K562 (cell line): ENCODE measurements around the gene TRMT1L. TPM values are rescaled to one million over a fixed set of nuclear protein-coding genes. Genes with fewer than 3 reads are reported as not detected.

ENCODE experiments used
- ATAC-seq: fragments of 200-7000 bp; cut with Tn5 transposase; 3 replicates; pipeline ENCODE4 v1.9.1; 2020; ENCODE audit warnings: moderate library complexity
- BruUV-seq: library from RNA; stranded (reverse); fragments of 400-500 nt; replicated peaks from 2 replicates; lab custom pipeline; 2021; lab: Mats Ljungman, UMichigan
- CTCF ChIA-PET: fragments of 300-600 bp; formaldehyde crosslinking; extraction: SDS; loops from one replicate; lab custom pipeline; 2021; ENCODE audit warnings: low intra/inter-chr PET ratio; lab: Yijun Ruan, JAX
- POLR2A ChIA-PET: fragments of 300-600, 350-650 bp; sonication (Branson Sonifier 250); formaldehyde crosslinking; extraction: SDS; loops from one replicate; lab custom pipeline; 2021; ENCODE audit warnings: antibody characterized with exemption, inconsistent platforms; lab: Yijun Ruan, JAX
- DNase-seq, 4 experiments: peaks; one replicate each; pipeline versions ENCODE4 v3.0.0 to v3.0.0-alpha.2; 2011 to 2018; ENCODE audit warnings: low spot score in 3 of 4, mixed read lengths in 3 of 4; ENCODE audit errors: extremely low read depth in 1 of 4
- FAIRE-seq: peaks from 2 replicates; lab custom pipeline; 2011; peaks lifted over from hg19 to GRCh38; lab: Jason Lieb, UNC
- H2AFZ ChIP-seq: 2 replicates; pipeline ENCODE4 v1.6.0; 2011; ENCODE audit warnings: low read depth, low read length, control low read depth, inconsistent platforms
- H3K27ac ChIP-seq: fragments of 200-600 bp; 3 replicates; pipeline ENCODE4 v1.8.0; 2011; ENCODE audit warnings: low read depth, mild to moderate bottlenecking, control low read depth, inconsistent platforms, low read length, moderate library complexity, mixed read lengths; ENCODE audit errors: extremely low read depth
- H3K27me3 ChIP-seq, 2 experiments: fragments of 300-600 bp in 1 of 2; 2 replicates in 1 of 2; 3 replicates in 1 of 2; pipeline versions ENCODE4 v1.6.0 to v1.8.0; 2011; ENCODE audit warnings: inconsistent platforms in 2 of 2, low read length in 2 of 2, mild to moderate bottlenecking in 1 of 2, mixed read lengths in 1 of 2, moderate library complexity in 1 of 2; ENCODE audit not compliant: control insufficient read depth in 2 of 2, insufficient read depth in 2 of 2
- H3K36me3 ChIP-seq: fragments of 300-600 bp; 3 replicates; pipeline ENCODE4 v1.8.0; 2011; ENCODE audit warnings: mild to moderate bottlenecking, low read length, inconsistent platforms; ENCODE audit not compliant: control insufficient read depth, insufficient read depth
- H3K4me1 ChIP-seq, 2 experiments: fragments of 200-600 bp in 1 of 2; replicated peaks in 1 of 2; 2 replicates in 1 of 2; 3 replicates in 1 of 2; pipeline versions ENCODE4 v1.5.1 to v1.8.0; 2011; ENCODE audit warnings: inconsistent platforms in 2 of 2, low read length in 2 of 2, mild to moderate bottlenecking in 1 of 2, mixed read lengths in 1 of 2, moderate library complexity in 1 of 2; ENCODE audit not compliant: control insufficient read depth in 2 of 2, insufficient read depth in 2 of 2
- H3K4me2 ChIP-seq: 2 replicates; pipeline ENCODE4 v1.6.1; 2011; ENCODE audit warnings: low read length, control low read depth, inconsistent platforms, mixed read lengths; ENCODE audit not compliant: insufficient read depth
- H3K4me3 ChIP-seq: fragments of 200-600 bp; sonication (generic), shearing (Covaris generic); 2 replicates; pipeline ENCODE4 v1.5.1; 2016; ENCODE audit warnings: control low read depth, inconsistent platforms
- H3K79me2 ChIP-seq: fragments of 200-600 bp; 3 replicates; pipeline ENCODE4 v1.8.0; 2011; ENCODE audit warnings: low read length, inconsistent platforms; ENCODE audit not compliant: control insufficient read depth, insufficient read depth
- H3K9ac ChIP-seq, 2 experiments: 2 replicates each; pipeline versions ENCODE4 v1.6.0 to v1.6.1; 2011; ENCODE audit warnings: low read depth in 2 of 2, low read length in 2 of 2, control low read depth in 1 of 2, inconsistent platforms in 1 of 2, mild to moderate bottlenecking in 1 of 2, mixed read lengths in 1 of 2; ENCODE audit not compliant: insufficient read depth in 1 of 2
- H3K9me1 ChIP-seq: one replicate; pipeline ENCODE4 v1.6.0; 2011; ENCODE audit warnings: inconsistent platforms, mild to moderate bottlenecking, low read length, moderate library complexity; ENCODE audit not compliant: control insufficient read depth, insufficient read depth
- H3K9me3 ChIP-seq: replicated peaks from 2 replicates; pipeline ENCODE4 v1.5.1; 2011; ENCODE audit warnings: low read depth, low read length, inconsistent platforms; ENCODE audit not compliant: control insufficient read depth, insufficient read depth
- H4K20me1 ChIP-seq: replicated peaks from 2 replicates; pipeline ENCODE4 v1.6.1; 2011; ENCODE audit warnings: low read length, inconsistent platforms, mixed read lengths; ENCODE audit not compliant: control insufficient read depth, insufficient read depth
- C11orf30 ChIP-seq: fragments of 450-650 bp; IDR thresholded peaks from 2 replicates; pipeline ENCODE4 v1.6.1; 2016; ENCODE audit warnings: low read depth, mild to moderate bottlenecking
- MAFF ChIP-seq: IDR thresholded peaks from 2 replicates; pipeline ENCODE4 v1.6.1; 2012; ENCODE audit warnings: low read length, improper control_type of control experiment
- MAFG ChIP-seq: fragments of 450-650 bp; conservative IDR thresholded peaks from 2 replicates; pipeline ENCODE4 v1.6.1; 2016; ENCODE audit warnings: missing genetic modification characterization, missing compliant biosample characterization
- MAFK ChIP-seq: IDR thresholded peaks from 2 replicates; pipeline ENCODE4 v1.6.1; 2011; ENCODE audit warnings: low read length, improper control_type of control experiment
- RFX7 ChIP-seq: fragments of 250-450 bp; sonication (Bioruptor Pico); IDR thresholded peaks from 2 replicates; pipeline ENCODE4 v1.5.1; 2021; ENCODE audit warnings: mild to moderate bottlenecking
- TAL1 ChIP-seq: fragments of 450-650 bp; IDR thresholded peaks from 2 replicates; pipeline ENCODE4 v1.6.1; 2016; ENCODE audit warnings: mild to moderate bottlenecking
- TBP ChIP-seq: optimal IDR thresholded peaks from 2 replicates; pipeline ENCODE3; 2011; ENCODE audit warnings: low read depth, low read length, improper control_type of control experiment
- ZNF316 ChIP-seq: fragments of 450-650 bp; IDR thresholded peaks from 2 replicates; pipeline ENCODE4 v1.6.1; 2016
- ZNF830 ChIP-seq: fragments of 250-450 bp; sonication (Bioruptor Pico); IDR thresholded peaks from 2 replicates; pipeline ENCODE4 v1.5.0; 2021; ENCODE audit warnings: mild to moderate bottlenecking
- in situ Hi-C: fragments of 300-500 bp; cut with MboI; formaldehyde crosslinking; loops from 4 replicates; pipeline ENCODE4 v1.15.0; 2018; ENCODE audit warnings: inconsistent platforms, mixed read lengths
- intact Hi-C: fragments of 100-400 bp; cut with micrococcal nuclease; formaldehyde crosslinking; loops from 2 replicates; pipeline ENCODE4 v1.14.2; 2022
- polyA plus RNA-seq, 8 experiments: library from polyadenylated mRNA; depleted of rRNA in 4 of 8; stranded (reverse) in 5 of 8; unstranded in 3 of 8; fragments of >200 nt; fragmentation: Nextera tagmentation in 2 of 8; fragmentation: Illumina TruSeq in 1 of 8; extraction: Ambion mirVana in 2 of 8; extraction: Trizol in 1 of 8; gene quantifications; 2 replicates each; pipeline versions ENCODE4 v1.2.1 to v1.2.3, GENCODE V29; 2011 to 2014; ENCODE audit warnings: inconsistent platforms in 1 of 8, missing spikeins in 1 of 8
- total RNA-seq, 7 experiments: library from RNA; depleted of rRNA in 6 of 7; stranded (reverse); fragments of >200 nt in 6 of 7; fragmentation: Illumina TruSeq in 2 of 7; extraction: Trizol in 2 of 7; gene quantifications; 2 replicates each; pipeline versions ENCODE4 v1.2.1 to v1.2.3, GENCODE V29; 2011 to 2021; ENCODE audit warnings: low replicate concordance in 1 of 7
- TF ChIP-seq, protein P1 (sequence below): fragments of 450-650 bp; conservative IDR thresholded peaks from 2 replicates; pipeline ENCODE4 v1.6.1; 2016; ENCODE audit warnings: missing genetic modification characterization, low read depth, mild to moderate bottlenecking, control low read depth, missing compliant biosample characterization

Gene TRMT1L
- total and polyA plus RNA-seq, 9 of the 15 experiments (the other 6 are each of a cell fraction or from before 2014, with no cell fraction given) = 6.4 to 88.9 (median 32.9) TPM

DNA sequence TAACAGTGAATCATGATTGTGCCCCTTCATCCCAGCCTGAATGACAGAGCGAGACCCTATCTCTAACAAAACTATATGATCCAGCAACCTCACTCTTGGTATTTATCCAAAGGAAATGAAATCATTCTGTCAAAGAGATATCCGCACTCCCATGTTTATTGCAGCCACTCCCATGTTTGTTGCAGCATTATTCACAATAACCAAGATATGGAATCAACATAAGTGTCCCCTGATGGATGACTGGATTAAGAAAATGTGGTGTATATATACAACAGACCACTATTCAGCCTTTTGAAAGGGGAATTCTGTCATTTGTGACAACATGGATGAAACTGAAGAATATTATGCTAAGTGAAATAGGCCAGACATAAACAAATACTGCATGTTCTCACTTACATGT, 44.4 kb downstream of the TRMT1L start (continued):
- TF ChIP-seq, protein P1, sequence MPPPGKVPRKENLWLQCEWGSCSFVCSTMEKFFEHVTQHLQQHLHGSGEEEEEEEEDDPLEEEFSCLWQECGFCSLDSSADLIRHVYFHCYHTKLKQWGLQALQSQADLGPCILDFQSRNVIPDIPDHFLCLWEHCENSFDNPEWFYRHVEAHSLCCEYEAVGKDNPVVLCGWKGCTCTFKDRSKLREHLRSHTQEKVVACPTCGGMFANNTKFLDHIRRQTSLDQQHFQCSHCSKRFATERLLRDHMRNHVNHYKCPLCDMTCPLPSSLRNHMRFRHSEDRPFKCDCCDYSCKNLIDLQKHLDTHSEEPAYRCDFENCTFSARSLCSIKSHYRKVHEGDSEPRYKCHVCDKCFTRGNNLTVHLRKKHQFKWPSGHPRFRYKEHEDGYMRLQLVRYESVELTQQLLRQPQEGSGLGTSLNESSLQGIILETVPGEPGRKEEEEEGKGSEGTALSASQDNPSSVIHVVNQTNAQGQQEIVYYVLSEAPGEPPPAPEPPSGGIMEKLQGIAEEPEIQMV (tag) = no peak
- TF ChIP-seq, all 486 proteins: peak for 0

DNA sequence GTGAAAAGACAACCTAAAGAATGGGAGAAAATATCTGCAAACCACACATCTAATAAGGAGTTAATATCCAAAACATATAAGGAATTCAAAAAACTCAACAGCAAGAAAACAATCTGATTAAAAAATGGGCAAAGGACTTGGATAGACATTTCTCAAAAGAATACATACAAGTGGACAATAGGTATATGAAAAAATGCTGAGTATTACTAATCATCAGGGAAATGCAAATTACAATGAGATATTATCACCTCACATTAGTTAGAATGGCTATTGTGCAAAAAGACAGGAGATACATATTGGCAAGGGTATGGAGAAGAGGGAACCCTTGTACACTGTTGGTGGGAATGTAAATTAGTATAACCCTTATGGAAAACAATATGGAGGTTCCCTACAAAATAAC, 44.9 kb downstream of the TRMT1L start:
- Histone ChIP-seq H3K4me1 (no peaks in the 10 kb centered on the region), H3K4me2 (no peak overlapping the region), H3K27me3 (no peaks in the 10 kb centered on the region), H3K27ac (no peak overlapping the region), H3K79me2 (no peaks in the 10 kb centered on the region), H3K9ac (no peak overlapping the region), H4K20me1 (no peaks in the 10 kb centered on the region), H2AFZ (no peak overlapping the region), H3K9me1 (no peaks in the 10 kb centered on the region), H3K9me3 (peaks cover 3% of the 10 kb centered on the region; the same call in 1 of the 2 replicates), H3K36me3 (no peaks in the 10 kb centered on the region), H3K4me3 (no peak overlapping the region)
- ChIA-PET POLR2A (no interaction called here), CTCF (no interaction called here)
- intact Hi-C loops (no loop called here), in situ Hi-C loops (no loop called here)
- no peak for FAIRE-seq
- no peak for ATAC-seq
- BruUV-seq = no TSS peak
- TF ChIP-seq C11orf30 = peak; percentile 81
- no peak for TF ChIP-seq TAL1
- peak; percentile 20; the same call in 1 of the 2 replicates for TF ChIP-seq MAFK
- no peak for TF ChIP-seq ZNF830 (CRISPR knock-in tag)
- TF ChIP-seq ZNF316 = peak; percentile 93
- TF ChIP-seq MAFF = peak; percentile 41
- TF ChIP-seq TBP = no peak
- TF ChIP-seq RFX7 (CRISPR knock-in tag) = no peak
- TF ChIP-seq MAFG (tag) = peak; percentile 67
- DNase-seq = no peak
